H9 (cell line): Measurements from ENCODE around the gene UMPS. TPM values are rescaled to one million over a fixed set of nuclear protein-coding genes. Genes with fewer than 3 reads are reported as not detected.
A peak's percentile ranks its signal among the peaks of the same experiment; 100 is the strongest.

Experiments used
- DNase-seq: peaks from one replicate; pipeline ENCODE4 v3.0.0-alpha.2; 2017
- H2AFZ ChIP-seq: one replicate; pipeline ENCODE4 v1.6.1; 2013; ENCODE audit warnings: mild to moderate bottlenecking, low read length, control low read depth, moderate library complexity
- H2AK5ac ChIP-seq: 2 replicates; pipeline ENCODE4 v1.6.1; 2013; ENCODE audit warnings: low read length, control low read depth, mixed read lengths; ENCODE audit not compliant: insufficient read length
- H2BK120ac ChIP-seq: one replicate; pipeline ENCODE4 v1.6.1; 2013; ENCODE audit warnings: low read depth, mild to moderate bottlenecking, low read length, control low read depth, inconsistent platforms; ENCODE audit not compliant: poor library complexity, severe bottlenecking
- H2BK12ac ChIP-seq: 2 replicates; pipeline ENCODE4 v1.6.1; 2013; ENCODE audit warnings: low read length, control low read depth, mixed read lengths, low read depth; ENCODE audit not compliant: insufficient read length
- H2BK15ac ChIP-seq: 2 replicates; pipeline ENCODE4 v1.6.1; 2013; ENCODE audit warnings: low read depth, low read length, control low read depth
- H2BK20ac ChIP-seq: one replicate; pipeline ENCODE4 v1.6.1; 2013; ENCODE audit warnings: low read depth, mild to moderate bottlenecking, low read length, control low read depth, inconsistent platforms; ENCODE audit not compliant: poor library complexity, severe bottlenecking
- H2BK5ac ChIP-seq: 2 replicates; pipeline ENCODE4 v1.6.1; 2013; ENCODE audit warnings: low read length, control low read depth, mixed read lengths; ENCODE audit not compliant: insufficient read length
- H3K14ac ChIP-seq: 2 replicates; pipeline ENCODE4 v1.6.1; 2013; ENCODE audit warnings: low read length, control low read depth; ENCODE audit not compliant: insufficient read depth
- H3K18ac ChIP-seq: 2 replicates; pipeline ENCODE4 v1.6.1; 2013; ENCODE audit warnings: low read depth, mild to moderate bottlenecking, mixed read lengths, low read length, control low read depth; ENCODE audit not compliant: insufficient read length
- H3K23ac ChIP-seq: 2 replicates; pipeline ENCODE4 v1.6.1; 2013; ENCODE audit warnings: low read length, control low read depth, mixed read lengths, low read depth; ENCODE audit not compliant: insufficient read length
- H3K23me2 ChIP-seq: 2 replicates; pipeline ENCODE4 v1.6.1; 2013; ENCODE audit warnings: low read depth, mild to moderate bottlenecking, mixed read lengths, low read length, control low read depth; ENCODE audit not compliant: insufficient read length, poor library complexity, severe bottlenecking
- H3K27ac ChIP-seq: 2 replicates; pipeline ENCODE4 v1.5.1; 2013; ENCODE audit warnings: low read length, control low read depth, mixed read lengths, low read depth; ENCODE audit not compliant: insufficient read length
- H3K27me3 ChIP-seq: 2 replicates; pipeline ENCODE4 v1.6.1; 2013; ENCODE audit warnings: low read length, control low read depth, inconsistent platforms; ENCODE audit not compliant: insufficient read depth
- H3K4ac ChIP-seq: 2 replicates; pipeline ENCODE4 v1.6.1; 2013; ENCODE audit warnings: low read depth, mild to moderate bottlenecking, control low read depth, inconsistent platforms, low read length, moderate library complexity
- H3K4me1 ChIP-seq: 2 replicates; pipeline ENCODE4 v1.6.1; 2013; ENCODE audit warnings: low read length, control low read depth, inconsistent platforms; ENCODE audit not compliant: insufficient read depth
- H3K4me2 ChIP-seq: 2 replicates; pipeline ENCODE4 v1.6.1; 2013; ENCODE audit warnings: low read length, control low read depth, mixed read lengths; ENCODE audit not compliant: insufficient read length, insufficient read depth
- H3K56ac ChIP-seq: 2 replicates; pipeline ENCODE4 v1.6.1; 2013; ENCODE audit warnings: low read depth, mild to moderate bottlenecking, mixed read lengths, low read length, control low read depth; ENCODE audit not compliant: insufficient read length
- H3K79me1 ChIP-seq: 2 replicates; pipeline ENCODE4 v1.6.1; 2013; ENCODE audit warnings: low read depth, mild to moderate bottlenecking, moderate library complexity, low read length, control low read depth, inconsistent platforms; ENCODE audit not compliant: insufficient read depth, poor library complexity, severe bottlenecking
- H3K79me2 ChIP-seq: 2 replicates; pipeline ENCODE4 v1.6.1; 2013; ENCODE audit warnings: low read length, control low read depth, inconsistent platforms; ENCODE audit not compliant: insufficient read depth
- H3K9ac ChIP-seq: 2 replicates; pipeline ENCODE4 v1.6.1; 2013; ENCODE audit warnings: low read length, control low read depth, mixed read lengths; ENCODE audit not compliant: insufficient read length; ENCODE audit errors: extremely low read depth
- H3K9me3 ChIP-seq: one replicate; pipeline ENCODE4 v1.6.1; 2013; ENCODE audit warnings: low read depth, low read length, inconsistent platforms; ENCODE audit not compliant: control insufficient read depth
- H3T11ph ChIP-seq: one replicate; pipeline ENCODE4 v1.6.1; 2013; ENCODE audit warnings: mild to moderate bottlenecking, low read length, control low read depth, inconsistent platforms
- H4K20me1 ChIP-seq: one replicate; pipeline ENCODE4 v1.6.1; 2013; ENCODE audit not compliant: control insufficient read depth, insufficient read length, insufficient read depth
- H4K5ac ChIP-seq: 2 replicates; pipeline ENCODE4 v1.6.1; 2013; ENCODE audit warnings: low read depth, mild to moderate bottlenecking, mixed read lengths, low read length, control low read depth; ENCODE audit not compliant: insufficient read length
- H4K8ac ChIP-seq: replicated peaks from 2 replicates; pipeline ENCODE4 v1.6.1; 2013; ENCODE audit warnings: low read length, control low read depth, mixed read lengths, low read depth; ENCODE audit not compliant: insufficient read length
- H4K91ac ChIP-seq: 2 replicates; pipeline ENCODE4 v1.6.1; 2013; ENCODE audit warnings: low read depth, mild to moderate bottlenecking, moderate library complexity, mixed read lengths, low read length, control low read depth; ENCODE audit not compliant: insufficient read length
- H3K27ac Mint-ChIP-seq, 3 experiments: 2 replicates in 2 of 3; 3 replicates in 1 of 3; pipeline ENCODE4 v1.8.0; 2020 to 2021; ENCODE audit warnings: mixed read lengths in 3 of 3, mild to moderate bottlenecking in 1 of 3, moderate library complexity in 1 of 3
- H3K27me3 Mint-ChIP-seq: 2 replicates; pipeline ENCODE4 v1.8.0; 2021; ENCODE audit warnings: low read depth, mild to moderate bottlenecking, moderate library complexity, mixed read lengths
- H3K36me3 Mint-ChIP-seq, 3 experiments: 2 replicates in 2 of 3; 3 replicates in 1 of 3; pipeline ENCODE4 v1.8.0; 2020 to 2021; ENCODE audit warnings: low read depth in 3 of 3, mixed read lengths in 3 of 3; ENCODE audit not compliant: insufficient read depth in 1 of 3
- H3K4me1 Mint-ChIP-seq, 2 experiments: 2 replicates each; pipeline ENCODE4 v1.8.0; 2020; ENCODE audit warnings: mixed read lengths in 2 of 2
- H3K4me3 Mint-ChIP-seq, 2 experiments: 2 replicates in 1 of 2; 3 replicates in 1 of 2; pipeline ENCODE4 v1.8.0; 2020 to 2021; ENCODE audit warnings: mild to moderate bottlenecking in 2 of 2, mixed read lengths in 2 of 2, moderate library complexity in 1 of 2
- H3K9me3 Mint-ChIP-seq, 2 experiments: 2 replicates in 1 of 2; 3 replicates in 1 of 2; pipeline ENCODE4 v1.8.0; 2020; ENCODE audit warnings: mild to moderate bottlenecking in 2 of 2, mixed read lengths in 2 of 2, moderate library complexity in 1 of 2
- CTCF ChIP-seq: fragments of 200-600 bp; sonication (generic); conservative IDR thresholded peaks from 3 replicates; pipeline ENCODE4 v1.8.0; 2021; ENCODE audit warnings: antibody characterized with exemption, mild to moderate bottlenecking
- WGBS: extraction: QIAGEN DNeasy Blood & Tissue Kit; methylation state at CpG from one replicate; pipeline ENCODE4 v1.1.7; 2013; ENCODE audit warnings: missing lambda C conversion rate, low lambda C conversion rate, mixed read lengths; ENCODE audit not compliant: insufficient read length; ENCODE audit errors: extremely low coverage; 5-methylcytosine and 5-hydroxymethylcytosine counted together
- total RNA-seq: library from RNA; stranded (reverse); gene quantifications from 2 replicates; pipeline ENCODE4 v1.2.1, GENCODE V29; 2021

Gene UMPS
- total RNA-seq, 1 experiment from 2014 or later: 65.4 TPM

GRCh38 chr3:124761250-124761796, 31.1 kb downstream of the UMPS start:
- WGBS: no CpG with 5 or more reads among the region's 15 CpGs
- H3K9me3 ChIP-seq: no peaks in the 10 kb centered on the region

More at GRCh38 chr3:124761250-124761796, 31.1 kb downstream of the UMPS start:
- H3K23me2 ChIP-seq: no peaks in the 10 kb centered on the region
- no peaks in the 10 kb centered on the region for H3K9me3 Mint-ChIP-seq
- H3K23ac ChIP-seq: no peak overlapping the region
- H4K8ac ChIP-seq: no peak overlapping the region
- H2AFZ ChIP-seq: no peak overlapping the region
- no peak overlapping the region for H2BK20ac ChIP-seq
- H2BK15ac ChIP-seq: no peak overlapping the region
- no peaks in the 10 kb centered on the region for H3K79me1 ChIP-seq
- H3K27me3 Mint-ChIP-seq: no peaks in the 10 kb centered on the region
- no peak overlapping the region for H3K9ac ChIP-seq
- no peaks in the 10 kb centered on the region for H3K27me3 ChIP-seq
- H3K27ac ChIP-seq: no peak overlapping the region
- H3K4me1 ChIP-seq: no peaks in the 10 kb centered on the region
- H3K4me2 ChIP-seq: no peak overlapping the region
- no peak overlapping the region for H3T11ph ChIP-seq
- no peak overlapping the region for H4K91ac ChIP-seq
- H2BK12ac ChIP-seq: no peak overlapping the region
- H3K56ac ChIP-seq: no peak overlapping the region
- no peak overlapping the region; a peak in 1 of 7 replicates for H3K27ac Mint-ChIP-seq
- H3K36me3 Mint-ChIP-seq: peaks cover 23 to 40% (median 35%) of the 10 kb centered on the region in 3 experiments
- no peak overlapping the region for H2BK5ac ChIP-seq
- no peak overlapping the region for H4K5ac ChIP-seq
- no peaks in the 10 kb centered on the region for H4K20me1 ChIP-seq
- no peak overlapping the region for H3K14ac ChIP-seq
- no peak overlapping the region for H3K18ac ChIP-seq
- H3K79me2 ChIP-seq: no peaks in the 10 kb centered on the region
- H3K4me3 Mint-ChIP-seq: no peak overlapping the region
- no peak overlapping the region for H3K4ac ChIP-seq
- DNase-seq: peak; percentile 77
- H3K4me1 Mint-ChIP-seq: peaks cover 29 to 32% of the 10 kb centered on the region in 2 experiments
- no peak overlapping the region for H2BK120ac ChIP-seq
- peak; percentile 98 for TF ChIP-seq CTCF
- no peak overlapping the region for H2AK5ac ChIP-seq
